Hepatic stellate cell (primary cell): Measurements from ENCODE around the gene CCR7.

Source experiments
- DNase-seq: peaks from one replicate; pipeline ENCODE4 v3.0.0; 2011; ENCODE audit warnings: low spot score

CCR7 gene

DNA sequence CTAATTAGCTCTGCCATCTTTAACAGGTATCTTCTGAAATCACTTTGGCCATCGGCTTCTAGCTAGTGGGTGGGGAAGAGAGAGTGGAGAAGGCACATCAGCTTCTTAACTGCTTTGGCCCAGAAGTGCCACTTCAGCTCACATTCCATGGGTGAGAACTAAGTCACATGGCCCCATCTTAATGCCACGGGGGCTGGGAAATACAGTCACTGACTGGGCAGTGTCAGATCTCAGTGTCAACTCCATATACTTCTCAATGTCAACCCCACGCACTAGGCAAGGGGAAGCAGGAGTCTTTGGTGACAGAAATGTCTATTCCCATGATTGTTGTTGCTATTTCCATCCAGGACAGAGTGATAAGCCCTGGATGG lies 29.4 kb downstream of the CCR7 start:
- no peak for DNase-seq

DNA sequence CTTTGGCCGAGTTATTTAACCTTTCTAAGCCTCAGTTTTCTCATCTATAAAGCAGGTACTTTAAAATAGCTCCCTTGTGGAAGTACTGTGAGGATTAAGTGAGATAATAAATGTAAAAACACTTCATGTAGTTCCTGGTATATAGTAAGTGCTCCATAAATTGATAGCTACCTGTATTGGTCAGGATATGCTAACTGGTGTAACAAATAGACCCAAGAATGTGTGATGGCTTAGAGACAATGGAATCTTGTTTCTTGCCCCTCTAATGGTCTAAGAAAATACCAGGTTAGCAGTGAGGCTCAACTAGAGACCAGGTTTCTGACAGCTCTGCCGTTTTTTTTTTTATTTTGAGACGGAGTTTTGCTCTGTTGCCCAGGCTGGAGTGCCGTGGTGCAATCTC lies 29.8 kb downstream of the CCR7 start:
- no peak for DNase-seq

DNA sequence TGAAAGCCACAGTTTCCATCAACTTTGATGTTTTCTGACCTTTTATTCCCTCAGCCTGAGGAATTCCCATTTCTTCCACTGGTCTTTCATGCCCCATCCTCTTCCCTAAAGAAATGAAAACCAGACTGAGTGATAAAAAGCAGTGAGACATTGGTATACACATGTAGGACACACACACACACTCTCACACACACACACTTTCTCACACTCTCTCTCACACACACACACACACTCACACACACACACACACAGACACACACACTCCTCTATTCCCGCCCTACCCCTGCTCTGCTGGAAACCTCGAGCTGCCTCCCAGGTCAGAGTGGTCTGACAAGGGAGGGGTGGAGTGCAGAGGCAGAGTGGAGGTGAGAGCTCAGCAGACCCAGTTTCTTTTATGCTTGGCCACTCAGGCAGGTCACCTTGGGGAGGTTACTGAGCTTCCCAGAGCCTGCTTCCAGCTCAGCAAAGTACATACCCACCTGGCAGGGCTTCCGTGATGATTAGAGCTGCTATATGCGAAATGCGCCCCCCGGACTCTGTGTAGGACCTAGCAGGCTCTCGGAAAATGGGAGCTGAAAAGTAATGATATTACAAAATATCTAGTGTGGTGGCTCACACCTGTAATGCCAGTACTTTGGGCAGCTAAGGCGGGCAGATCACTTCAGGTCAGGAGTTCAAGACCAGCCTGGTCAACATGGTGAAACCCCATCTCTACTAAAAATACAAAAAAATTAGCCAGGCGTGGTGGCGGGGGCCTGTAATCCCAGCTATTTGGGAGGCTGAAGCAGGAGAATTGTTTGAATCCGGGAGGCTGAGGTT lies 30.7 kb downstream of the CCR7 start:
- DNase-seq = no peak

DNA sequence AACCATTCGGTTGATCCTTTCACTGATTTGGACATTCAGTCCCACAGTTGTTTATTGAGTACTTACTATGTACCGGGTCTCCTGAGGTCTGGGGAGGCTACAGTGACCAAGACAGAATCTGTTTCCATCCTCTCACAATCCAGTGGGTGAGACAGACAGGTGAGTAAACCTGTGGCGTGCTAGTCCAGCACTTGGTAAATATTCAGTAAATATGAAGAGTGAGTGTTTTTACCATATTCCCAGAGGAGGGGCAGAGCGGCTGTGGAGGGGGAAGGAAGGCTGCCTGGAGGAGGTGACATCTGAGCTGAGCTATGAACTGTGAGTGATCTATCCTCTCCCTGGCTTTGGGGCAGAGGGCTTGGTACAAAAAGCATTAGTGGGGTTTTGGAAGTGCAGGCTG lies 31.4 kb downstream of the CCR7 start:
- no peak for DNase-seq

DNA sequence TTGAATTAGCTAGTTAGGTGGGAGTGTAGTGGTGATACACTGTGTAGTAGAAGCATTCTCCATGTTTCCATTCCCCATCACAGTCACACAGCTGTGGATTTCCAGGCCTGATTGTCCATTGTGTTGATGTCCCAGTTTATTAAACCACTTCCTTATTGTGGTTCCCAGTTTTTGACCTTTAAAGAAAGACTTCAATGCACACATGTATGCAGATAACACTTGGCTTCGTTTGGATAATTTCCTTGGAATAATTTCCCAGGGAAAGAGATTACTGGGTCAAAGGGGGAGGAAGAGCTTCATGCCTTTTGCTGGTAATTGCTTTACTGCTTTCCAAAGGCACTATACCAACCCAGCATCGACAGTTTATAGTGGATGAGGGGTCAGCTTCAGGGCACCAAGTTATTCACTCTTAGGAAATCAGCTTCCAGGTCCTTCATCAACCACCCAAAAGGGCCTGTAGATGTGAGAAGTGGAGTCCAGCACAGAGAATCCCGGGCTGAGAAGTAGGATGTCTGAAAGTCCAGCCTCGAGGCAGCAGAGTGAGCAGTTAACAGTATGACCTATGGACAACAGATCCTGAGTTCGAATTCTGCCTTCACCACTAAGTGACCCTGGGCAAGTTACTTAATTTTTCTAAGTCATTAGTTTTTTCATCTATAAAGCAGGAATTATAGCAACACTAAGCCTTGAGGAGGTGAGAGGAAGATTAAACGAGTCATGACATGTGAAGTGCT lies 32.6 kb downstream of the CCR7 start:
- DNase-seq = no peak

DNA sequence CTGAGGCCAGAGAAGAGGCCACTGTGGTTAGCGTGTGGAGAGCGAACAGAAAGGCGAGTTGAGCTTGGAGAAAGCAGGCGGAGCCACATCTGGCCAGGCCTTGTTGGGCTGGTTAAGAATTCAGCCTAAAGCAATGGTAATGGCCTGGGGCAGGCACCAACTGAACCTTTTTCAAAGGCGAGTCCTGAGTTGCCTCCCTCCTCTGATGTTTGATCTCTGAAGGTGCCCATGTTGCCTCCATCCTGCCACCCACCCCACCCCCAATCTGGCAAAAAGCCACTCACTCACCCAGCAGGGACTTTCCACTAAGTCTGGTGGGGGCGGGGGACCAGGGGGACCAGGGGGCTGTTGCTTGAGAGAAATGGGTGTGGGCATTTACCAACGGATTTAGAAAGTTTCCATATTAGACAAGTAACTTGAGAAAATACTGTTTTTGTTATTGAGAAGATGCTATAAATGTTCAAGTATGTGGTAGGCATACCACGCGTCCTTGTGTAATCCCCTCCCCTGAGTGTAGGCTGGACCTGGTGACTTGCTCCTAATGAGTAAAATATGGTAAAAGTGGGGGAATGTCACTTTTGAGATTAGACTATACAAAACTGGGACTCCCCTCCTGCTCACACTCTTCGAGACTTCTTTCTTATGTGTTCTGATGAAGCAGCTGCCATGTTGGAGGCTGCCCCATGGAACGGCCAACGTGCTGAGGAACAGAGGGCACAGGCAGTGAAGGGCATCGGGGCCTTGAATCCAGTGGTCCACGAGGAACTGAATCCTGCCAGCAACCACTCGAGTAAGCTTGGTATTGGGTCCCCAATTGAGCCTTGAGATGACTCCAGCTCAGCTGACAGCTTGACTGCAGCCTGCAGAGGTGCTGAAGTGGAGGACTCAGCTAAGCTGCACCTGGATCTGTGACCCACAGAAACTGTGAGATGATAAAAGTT lies 34.0 kb downstream of the CCR7 start:
- no peak for DNase-seq

DNA sequence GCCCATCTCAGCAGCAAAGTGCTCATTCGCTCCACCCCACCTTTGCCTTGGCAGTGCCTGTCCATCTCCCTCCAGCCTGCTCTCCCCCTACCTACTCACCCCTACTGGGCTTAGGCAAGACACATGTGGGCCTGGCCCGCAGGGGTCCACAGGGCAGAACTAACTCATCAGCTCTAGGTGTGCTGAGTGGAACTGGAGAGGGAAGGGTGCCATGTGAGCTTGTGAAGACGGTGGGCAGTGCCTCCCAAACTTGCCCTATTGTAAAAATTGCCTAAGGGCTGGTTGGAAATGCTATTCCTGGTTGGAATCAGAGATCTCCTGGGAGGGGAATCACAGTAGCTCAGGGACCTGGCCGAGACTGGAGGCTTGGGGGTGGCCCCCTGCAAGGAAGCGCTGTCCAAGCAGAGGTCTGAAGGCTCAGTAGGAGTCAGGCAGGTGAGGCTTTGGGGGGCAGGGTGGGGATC lies 34.7 kb downstream of the CCR7 start:
- no peak for DNase-seq

DNA sequence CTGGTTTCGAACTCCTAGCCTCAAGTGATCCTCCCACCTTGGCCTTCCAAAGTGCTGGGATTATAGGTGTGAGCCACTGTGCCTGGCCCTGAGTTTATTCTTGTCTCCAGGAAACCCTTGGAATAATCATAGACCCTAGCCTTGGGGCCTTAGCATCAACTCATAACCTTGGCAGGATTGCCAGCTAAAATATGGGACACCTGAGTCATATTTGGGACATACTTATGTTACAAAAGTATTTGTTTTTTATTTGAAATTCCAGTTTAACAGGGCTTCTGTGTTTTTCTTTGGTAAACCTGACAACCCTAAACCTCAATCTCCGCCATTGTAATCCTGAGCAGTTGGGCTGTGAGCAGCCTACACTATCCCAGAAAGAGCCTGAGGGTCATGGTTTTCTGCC lies 35.3 kb downstream of the CCR7 start:
- no peak for DNase-seq

DNA sequence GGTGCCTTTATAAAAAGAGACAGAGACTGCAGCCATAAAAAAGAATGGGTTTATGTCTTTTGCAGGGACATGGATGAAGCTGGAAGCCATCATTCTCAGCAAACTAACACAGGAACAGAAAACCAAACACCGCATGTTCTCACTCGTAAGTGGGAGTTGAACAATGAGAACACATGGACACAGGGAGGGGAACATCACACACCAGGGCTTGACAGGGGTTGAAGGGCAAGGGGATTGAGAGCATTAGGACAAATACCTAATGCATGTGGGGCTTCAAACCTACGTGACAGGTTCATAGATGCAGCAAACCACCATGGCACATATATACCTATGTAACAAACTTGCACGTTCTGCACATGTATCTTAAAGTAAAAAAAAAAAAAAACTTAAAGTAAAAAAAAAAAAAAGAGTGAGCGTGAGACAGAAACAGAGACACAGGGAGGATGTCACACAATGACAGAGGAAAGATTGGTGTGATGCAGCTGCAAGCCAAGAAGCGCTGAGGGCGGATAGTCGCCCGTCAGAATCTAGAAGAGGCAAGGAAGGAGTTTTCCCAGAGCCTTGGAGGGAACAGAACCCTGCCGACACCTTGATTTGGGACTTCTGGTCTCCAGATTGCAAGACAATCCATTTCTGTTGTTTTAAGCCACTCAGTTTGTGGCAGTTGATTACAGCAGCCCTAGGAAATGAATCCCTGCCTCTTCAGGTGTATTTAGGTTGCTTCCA lies 36.4 kb downstream of the CCR7 start:
- DNase-seq = no peak

DNA sequence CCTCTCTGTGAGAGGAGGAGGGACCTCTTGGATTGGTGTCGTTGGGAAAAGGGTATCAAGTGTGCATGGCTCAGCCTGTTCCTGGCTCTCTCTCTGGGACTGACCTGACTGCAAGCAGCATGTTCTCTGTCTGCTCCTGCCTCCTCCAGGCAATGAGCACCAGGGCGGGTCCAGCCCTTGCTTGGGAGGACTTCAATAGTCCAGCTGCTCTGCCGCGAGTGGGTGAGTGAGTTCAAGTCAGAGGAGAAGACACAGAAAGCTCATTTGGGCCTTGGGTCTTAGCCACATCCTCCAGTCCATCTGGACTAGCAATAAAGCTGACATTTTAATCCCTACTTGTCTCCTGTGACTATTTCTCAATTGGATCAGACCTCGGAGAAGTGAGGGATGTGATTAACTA lies 38.6 kb downstream of the CCR7 start:
- no peak for DNase-seq

DNA sequence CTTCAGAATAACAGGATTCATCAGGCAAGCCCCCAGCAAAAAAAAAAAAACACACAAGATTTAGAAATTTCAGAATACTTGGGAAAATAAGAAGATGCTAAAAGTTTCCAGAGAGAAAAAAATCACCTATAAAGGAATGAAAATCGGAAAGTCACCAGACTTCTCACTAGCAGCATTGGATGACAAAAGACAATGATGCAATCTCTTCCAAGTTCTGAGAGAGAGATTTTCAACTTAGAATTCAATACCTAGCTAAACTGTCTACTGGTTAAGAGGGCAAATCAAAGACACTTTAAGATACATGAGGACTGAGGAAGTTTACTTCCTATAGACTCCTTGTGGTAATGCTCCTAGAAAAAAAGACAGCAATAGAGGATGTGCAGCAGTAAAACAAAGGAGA lies 40.0 kb downstream of the CCR7 start:
- no peak for DNase-seq

DNA sequence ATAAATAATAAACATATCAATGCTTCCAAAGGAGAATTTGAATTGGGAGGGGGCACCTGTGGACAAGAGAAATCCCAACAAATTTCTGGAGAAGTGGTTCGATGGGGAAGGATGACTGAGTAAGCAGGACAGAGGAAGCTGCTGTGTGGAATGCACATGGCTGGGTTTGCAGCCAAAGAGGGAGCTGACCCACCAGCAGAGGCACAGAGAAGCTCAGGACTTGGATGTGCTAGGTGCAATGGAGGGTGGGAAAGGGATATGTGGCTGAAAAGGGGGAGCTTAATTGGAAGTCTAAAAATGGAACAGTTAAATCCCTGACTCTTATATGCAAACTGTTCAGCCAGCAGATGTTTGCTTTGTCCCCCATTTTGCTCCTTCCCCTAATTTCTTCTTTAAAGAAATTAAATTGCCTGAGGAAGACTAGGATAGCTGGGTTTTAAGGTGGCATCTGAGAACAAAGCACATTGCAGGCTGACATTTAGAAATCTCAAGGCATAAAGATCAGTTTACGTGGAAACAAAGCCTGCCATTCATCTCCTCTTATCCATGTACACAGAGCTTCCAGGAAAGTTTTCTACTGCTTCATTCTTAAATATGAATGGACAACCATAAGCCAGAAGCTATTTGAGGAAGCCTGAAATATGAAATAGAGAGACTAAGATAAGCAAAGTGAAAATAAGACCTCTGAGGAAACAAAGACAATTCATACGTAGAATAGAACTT lies 40.9 kb downstream of the CCR7 start:
- DNase-seq = no peak

DNA sequence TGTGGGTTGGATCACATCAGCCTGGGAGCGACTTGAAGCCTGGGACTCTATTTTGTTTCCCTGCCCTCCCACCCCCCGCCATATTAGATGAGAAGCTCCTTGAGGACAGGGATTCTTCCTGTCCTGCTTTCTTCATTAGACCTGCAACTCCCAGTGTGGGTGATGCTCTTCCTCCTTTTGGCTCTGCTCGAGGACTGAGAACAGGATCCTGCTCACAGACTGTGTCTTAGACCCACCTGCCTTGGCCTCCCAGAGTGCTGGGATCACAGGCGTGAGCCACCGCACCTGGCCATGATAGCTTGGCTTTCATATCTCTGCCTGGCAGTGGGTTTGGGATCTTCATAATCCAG lies 42.3 kb downstream of the CCR7 start:
- no peak for DNase-seq

DNA sequence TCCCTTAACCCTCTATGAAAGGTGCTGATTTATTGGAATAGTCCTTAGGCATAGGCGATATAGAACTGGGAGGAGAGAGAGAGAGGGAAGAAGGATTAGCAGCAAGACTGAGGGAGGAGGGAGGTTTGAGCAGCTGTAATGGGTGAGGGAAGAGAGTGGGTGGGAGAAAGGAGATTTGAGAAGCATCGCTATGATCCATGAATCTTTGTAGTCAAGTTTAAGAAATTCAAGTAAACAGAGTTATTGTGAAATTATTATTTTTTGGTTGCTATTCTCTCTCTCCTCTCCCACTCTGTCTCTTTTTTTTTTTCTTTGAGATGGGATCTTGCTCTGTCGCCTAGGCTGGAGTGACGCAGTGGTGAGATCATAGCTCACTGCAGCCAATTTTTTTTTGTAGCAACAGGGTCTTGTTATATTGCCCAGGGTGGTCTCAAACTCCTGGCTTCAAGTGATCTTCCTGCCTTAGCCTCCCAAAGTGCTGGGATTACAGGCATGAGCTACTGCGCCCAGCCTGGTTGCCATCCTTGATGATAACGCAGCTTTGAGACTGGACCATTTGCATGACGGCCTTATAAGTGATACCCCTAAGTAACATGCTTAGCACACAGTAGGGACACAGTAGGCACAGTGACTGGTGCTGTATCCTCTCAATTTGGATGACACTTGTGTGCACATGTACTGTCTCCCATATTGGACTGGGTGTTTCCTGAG lies 42.9 kb downstream of the CCR7 start:
- no peak for DNase-seq

DNA sequence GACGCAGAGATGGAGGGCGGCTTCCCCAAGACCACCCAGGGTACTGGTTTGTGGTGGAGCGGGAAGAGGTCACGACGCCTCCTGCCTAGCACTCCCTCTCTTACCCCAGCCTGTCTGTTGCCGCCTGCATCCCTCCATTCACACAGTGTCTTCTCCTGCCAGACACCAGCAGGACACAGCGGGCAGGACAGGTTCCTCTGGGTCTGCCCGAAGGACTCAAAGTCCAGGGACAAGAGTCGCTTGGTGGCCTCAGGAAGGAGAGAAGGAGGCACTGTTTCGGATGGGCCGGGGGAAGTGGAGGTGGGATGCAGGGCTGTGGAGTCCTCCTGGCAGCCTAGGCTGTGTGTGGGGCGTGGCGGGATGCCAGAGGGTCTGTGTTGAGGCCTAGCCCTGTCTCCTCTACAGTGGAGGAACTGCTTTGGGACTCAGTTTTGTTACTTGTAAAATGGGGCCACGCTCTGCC lies 44.2 kb downstream of the CCR7 start:
- no peak for DNase-seq

DNA sequence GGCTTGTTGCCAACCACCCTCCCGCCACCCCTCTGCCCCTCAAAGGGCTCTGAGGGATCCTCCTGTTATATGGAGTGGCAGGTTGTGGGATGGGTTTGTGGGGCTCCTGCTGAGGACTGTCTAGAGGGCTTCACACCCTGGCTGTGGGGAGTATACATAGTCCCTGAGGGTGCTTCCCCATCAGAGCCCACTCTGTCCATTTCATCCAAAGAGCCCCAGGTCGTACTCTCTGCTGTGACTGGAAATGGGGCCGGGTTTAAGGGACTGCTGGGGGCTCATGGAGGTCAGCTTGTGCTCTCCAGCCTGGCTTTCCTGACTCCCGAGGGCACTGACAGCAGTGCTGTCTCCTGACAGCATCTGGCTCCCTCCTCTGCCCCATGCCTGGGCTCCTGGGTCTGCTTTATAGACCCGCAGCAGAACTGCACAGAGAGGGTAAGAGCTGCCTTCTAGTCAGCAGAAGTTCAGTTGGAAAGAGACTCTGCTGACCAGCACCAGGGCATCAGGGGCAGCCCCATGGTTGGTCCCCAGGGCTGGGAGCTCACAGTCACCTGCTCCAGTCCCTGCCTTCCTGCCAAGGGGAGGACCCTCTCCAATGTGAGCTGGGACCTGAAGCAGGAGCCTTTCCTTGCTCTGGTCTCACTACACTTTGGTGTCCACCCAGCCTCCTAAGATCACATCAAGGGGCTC lies 46.0 kb downstream of the CCR7 start:
- DNase-seq = no peak

DNA sequence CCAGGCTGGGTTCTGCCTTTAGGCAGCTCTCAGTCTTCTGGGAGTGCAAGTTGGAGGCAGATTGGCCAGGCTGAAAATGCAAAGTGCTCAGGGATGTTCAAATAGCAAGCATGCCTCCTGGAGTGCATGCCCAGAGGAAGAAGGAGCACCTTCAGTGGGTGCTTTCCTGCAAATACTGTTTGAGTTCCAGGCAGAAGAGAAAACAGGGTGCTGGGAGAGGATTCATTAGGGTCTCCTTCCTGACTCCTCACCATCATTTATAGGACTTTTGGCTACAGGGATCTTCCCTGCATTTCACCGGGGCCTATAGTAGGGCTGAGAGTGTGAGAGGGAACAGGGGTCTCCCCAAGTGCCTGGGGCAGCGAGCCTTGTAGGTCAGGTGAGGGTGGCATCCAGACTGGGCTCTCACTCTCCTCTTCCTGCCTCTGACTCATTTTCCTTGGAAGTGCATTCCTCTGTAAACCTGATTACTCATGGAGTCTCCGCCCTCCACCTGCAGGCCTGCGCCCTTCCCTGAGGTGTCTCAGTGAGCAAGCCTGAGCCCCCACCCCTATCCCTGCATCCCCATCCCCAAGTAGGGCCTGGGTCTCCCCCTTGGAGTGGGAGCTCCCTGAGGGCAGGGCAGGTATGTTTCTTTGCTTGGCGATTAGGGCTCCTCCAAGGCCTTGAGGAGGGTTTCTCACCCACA lies 46.7 kb downstream of the CCR7 start:
- DNase-seq = no peak

DNA sequence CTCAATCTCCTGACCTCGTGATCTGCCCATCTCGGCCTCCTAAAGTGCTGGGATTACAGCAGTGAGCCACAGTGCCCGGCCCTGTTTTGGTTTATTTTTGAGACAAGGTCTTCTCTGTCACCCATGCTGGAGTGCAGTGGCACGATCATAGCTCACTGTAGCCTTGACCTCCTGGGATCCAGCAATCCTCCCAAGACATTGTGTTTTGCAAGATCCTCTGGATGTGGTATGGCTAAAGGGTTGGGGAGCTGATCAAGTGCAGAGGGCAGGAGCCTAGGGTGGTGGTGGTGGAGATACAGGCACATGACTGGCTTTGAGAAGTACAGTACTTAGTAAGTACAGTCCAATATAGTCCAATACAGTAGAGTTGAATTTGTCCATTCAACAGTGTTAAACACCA lies 47.3 kb downstream of the CCR7 start:
- DNase-seq = no peak

DNA sequence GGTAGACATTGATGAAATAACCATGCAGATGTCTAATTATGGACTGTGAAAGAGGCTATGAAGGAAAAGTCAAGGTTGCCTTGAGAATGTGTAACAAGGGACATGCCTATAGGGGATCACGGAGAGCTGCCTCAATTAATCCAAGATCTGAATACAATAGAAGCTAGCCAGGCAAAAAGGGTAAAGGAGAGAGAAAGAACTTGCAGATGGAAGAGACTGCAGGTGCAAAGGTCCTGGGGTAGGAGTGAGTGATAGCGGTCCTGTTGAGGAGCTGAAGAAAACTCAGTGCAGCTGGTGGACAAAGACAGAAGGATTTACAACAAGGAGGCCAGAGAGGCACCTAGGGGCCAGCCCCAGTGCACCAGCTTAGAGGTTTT lies 48.0 kb downstream of the CCR7 start:
- DNase-seq = no peak
